ENCODE results near the gene SH3D21. TPM values are rescaled to one million over a fixed set of nuclear protein-coding genes. Genes with fewer than 3 reads are reported as not detected.

Gene SH3D21
- total and polyA plus RNA-seq, 2 donors = 1.8 to 3.5 TPM

DNA sequence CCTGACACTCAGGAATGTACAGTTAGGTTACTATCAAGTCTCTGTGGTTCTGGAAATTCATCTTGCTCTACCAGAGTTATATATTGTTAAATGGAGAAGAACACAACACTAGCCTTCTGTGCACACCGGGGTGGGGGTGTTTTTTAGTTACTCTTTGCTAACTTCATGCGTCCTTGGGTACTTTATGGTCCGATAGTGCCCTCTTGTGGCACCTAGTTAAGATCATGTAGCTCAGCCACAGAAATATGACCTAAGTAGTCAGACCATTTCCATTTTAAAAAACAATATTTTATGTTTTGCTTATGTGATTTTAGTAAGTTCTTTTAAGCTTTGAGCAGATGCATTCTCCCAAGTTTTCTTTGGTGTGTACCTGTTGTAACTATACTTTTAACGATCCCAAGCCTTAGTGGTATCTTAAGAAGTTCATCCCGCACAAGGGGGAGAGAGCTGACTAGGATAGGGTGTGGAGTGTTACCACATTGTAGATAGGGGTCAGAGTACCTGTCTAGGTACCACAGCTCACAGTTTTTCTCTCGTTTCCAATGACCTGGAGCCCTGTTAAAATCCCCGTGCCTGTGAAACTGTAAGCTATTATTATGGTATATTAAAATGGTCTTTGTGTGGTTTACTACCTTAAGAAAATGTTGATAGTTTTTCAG, 20.6 kb upstream of the SH3D21 start:
- H3K4me1 ChIP-seq (ENCODE audit: insufficient read depth) = no peaks in the 10 kb centered on the region
- H3K36me3 ChIP-seq (ENCODE audit: insufficient read depth) = peaks cover 12% of the 10 kb centered on the region
- H3K27ac ChIP-seq (ENCODE audit: low read depth) = no peak overlapping the region
- peak; percentile 55 for DNase-seq (ENCODE audit: extremely low spot score)
- H3K4me3 ChIP-seq (ENCODE audit: low read depth, low read length) = no peak overlapping the region
- 48% methylated on average over 7 of the region's 7 CpGs for WGBS

DNA sequence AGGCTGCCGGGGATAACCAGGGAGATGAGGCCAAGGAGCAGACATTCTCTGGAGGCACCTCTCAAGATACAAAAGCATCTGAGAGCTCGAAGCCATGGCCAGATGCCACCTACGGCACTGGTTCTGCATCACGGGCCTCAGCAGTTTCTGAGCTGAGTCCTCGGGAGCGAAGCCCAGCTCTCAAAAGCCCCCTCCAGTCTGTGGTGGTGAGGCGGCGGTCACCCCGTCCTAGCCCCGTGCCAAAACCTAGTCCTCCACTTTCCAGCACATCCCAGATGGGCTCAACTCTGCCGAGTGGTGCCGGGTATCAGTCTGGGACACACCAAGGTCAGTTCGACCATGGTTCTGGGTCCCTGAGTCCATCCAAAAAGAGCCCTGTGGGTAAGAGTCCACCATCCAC, 19.4 kb upstream of the SH3D21 start:
- DNase-seq (ENCODE audit: extremely low spot score) = no peak
- WGBS = 95% methylated on average over 13 of the region's 13 CpGs
- no peak overlapping the region for H3K27ac ChIP-seq (ENCODE audit: low read depth)
- peaks cover 17% of the 10 kb centered on the region for H3K36me3 ChIP-seq (ENCODE audit: insufficient read depth)
- no peaks in the 10 kb centered on the region for H3K4me1 ChIP-seq (ENCODE audit: insufficient read depth)
- no peak overlapping the region for H3K4me3 ChIP-seq (ENCODE audit: low read depth, low read length)

DNA sequence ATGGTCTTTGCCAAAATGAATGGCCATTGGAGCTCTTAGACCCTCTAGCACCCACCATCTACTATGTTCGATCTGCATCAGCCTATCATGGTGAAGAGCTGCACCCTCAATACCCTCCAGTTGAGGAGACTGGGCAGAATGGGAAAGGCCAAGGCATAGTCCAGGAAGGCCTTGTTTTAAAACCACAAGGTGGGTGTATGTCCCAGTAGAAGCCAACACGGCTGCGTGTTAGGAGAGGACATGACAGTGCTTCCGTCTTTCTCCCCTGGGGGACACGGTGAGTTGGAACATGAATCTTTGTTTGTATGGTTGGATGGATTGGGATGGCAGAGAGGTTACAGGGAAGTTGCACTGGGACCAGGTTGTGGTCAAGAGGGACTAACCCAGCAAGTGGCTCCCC, 18.6 kb upstream of the SH3D21 start:
- Histone ChIP-seq H3K4me1 (ENCODE audit: insufficient read depth) (no peaks in the 10 kb centered on the region), H3K27ac (ENCODE audit: low read depth) (no peak overlapping the region), H3K4me3 (ENCODE audit: low read depth, low read length) (no peak overlapping the region), H3K36me3 (ENCODE audit: insufficient read depth) (peaks cover 18% of the 10 kb centered on the region)
- 89% methylated on average over 5 of the region's 5 CpGs for WGBS
- no peak for DNase-seq (ENCODE audit: extremely low spot score)

DNA sequence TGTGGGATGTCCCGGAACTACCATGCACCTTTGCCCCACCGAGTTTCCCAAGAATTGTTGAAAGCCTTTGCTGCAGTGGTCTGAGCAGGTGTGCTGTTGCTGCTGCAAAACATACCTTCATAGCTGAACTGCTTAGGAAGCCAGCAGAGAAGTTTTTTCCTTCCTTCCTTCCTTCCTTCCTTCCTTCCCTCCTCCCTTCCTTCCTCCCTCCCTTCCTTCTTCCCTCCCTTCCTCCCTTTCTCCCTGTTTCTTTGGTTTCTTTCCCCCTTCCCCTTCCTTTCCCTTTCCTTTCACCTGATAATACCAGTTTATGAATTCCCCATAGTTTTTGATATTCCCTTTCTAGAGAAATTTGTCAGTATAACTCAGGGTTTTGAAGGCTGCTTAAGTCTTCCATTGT, 10.8 kb upstream of the SH3D21 start:
- Histone ChIP-seq H3K36me3 (ENCODE audit: insufficient read depth) (peaks cover 14% of the 10 kb centered on the region), H3K4me1 (ENCODE audit: insufficient read depth) (no peaks in the 10 kb centered on the region), H3K27ac (ENCODE audit: low read depth) (no peak overlapping the region), H3K4me3 (ENCODE audit: low read depth, low read length) (no peak overlapping the region)
- WGBS = 75% methylated on average over 2 of the region's 2 CpGs
- DNase-seq (ENCODE audit: extremely low spot score) = no peak

DNA sequence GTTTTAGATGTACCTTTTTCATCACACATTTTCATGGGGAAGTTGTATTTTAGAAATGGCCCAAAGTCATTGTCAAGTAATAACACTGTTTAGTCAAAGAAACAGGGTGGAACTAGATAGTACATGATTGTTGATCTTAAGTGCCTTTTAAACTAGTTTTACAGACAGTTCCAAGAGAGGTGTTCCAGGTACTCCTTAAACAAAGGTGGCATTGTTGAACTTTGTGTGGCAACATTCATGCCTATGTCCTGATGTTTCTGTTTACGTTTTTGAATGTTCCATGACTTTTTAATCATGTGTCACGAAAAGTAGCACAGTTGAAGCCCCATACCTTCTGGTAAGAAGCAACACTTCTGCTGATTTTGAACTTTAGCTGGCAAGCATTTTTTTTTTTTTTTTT, 9.1 kb upstream of the SH3D21 start:
- Histone ChIP-seq H3K36me3 (ENCODE audit: insufficient read depth) (peaks cover 14% of the 10 kb centered on the region), H3K4me1 (ENCODE audit: insufficient read depth) (no peaks in the 10 kb centered on the region), H3K27ac (ENCODE audit: low read depth) (no peak overlapping the region), H3K4me3 (ENCODE audit: low read depth, low read length) (no peak overlapping the region)
- no peak for DNase-seq (ENCODE audit: extremely low spot score)
- WGBS = 88% methylated on average over 2 of the region's 2 CpGs

DNA sequence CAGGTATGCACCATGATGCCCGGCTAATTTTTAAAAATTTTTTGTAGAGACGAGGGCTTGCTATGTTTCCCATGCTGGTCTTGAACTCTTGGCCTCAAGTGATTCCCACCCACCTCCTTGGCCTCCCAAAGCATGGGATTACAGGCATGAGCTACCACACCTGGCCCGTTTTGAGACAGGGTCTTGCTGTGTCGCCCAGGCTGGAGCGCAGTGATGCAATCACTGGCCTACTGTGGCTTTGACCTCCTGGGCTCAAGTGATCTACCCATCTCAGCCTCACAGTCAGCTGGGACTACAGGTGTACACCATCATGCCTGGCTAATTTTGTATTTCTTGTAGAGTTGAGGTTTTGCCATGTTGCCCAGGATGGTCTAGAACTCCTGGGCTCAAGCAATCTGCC, 7.5 kb upstream of the SH3D21 start:
- DNase-seq (ENCODE audit: extremely low spot score) = no peak
- Histone ChIP-seq H3K4me3 (ENCODE audit: low read depth, low read length) (no peak overlapping the region), H3K36me3 (ENCODE audit: insufficient read depth) (peaks cover 12% of the 10 kb centered on the region), H3K27ac (ENCODE audit: low read depth) (no peak overlapping the region), H3K4me1 (ENCODE audit: insufficient read depth) (no peaks in the 10 kb centered on the region)
- WGBS = 92% methylated on average over 5 of the region's 5 CpGs

DNA sequence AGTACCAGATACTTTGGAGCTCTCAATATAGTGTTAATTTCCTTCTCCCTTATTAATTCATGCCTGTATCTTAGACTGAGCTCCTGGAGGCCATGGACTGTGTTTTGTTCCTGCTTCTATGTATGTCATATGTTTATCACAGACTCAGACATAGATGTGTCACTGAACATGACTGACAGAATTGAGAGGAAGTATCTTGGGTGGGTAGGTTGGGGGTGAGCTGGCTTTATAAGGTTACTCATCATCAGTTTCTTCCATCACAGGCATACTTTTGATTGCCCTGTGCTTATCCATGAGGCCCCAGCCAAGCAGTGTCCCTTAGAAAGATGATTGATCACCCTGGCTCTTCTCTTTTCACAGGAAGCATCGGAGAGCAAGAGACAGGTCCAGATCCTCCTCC, 5.6 kb upstream of the SH3D21 start:
- H3K4me1 ChIP-seq (ENCODE audit: insufficient read depth) = no peaks in the 10 kb centered on the region
- peak overlapping the region; percentile 34 for H3K27ac ChIP-seq (ENCODE audit: low read depth)
- no peak for DNase-seq (ENCODE audit: extremely low spot score)
- WGBS = 93% methylated on average over 1 of the region's 1 CpG
- no peak overlapping the region for H3K4me3 ChIP-seq (ENCODE audit: low read depth, low read length)
- peaks cover 9% of the 10 kb centered on the region for H3K36me3 ChIP-seq (ENCODE audit: insufficient read depth)

DNA sequence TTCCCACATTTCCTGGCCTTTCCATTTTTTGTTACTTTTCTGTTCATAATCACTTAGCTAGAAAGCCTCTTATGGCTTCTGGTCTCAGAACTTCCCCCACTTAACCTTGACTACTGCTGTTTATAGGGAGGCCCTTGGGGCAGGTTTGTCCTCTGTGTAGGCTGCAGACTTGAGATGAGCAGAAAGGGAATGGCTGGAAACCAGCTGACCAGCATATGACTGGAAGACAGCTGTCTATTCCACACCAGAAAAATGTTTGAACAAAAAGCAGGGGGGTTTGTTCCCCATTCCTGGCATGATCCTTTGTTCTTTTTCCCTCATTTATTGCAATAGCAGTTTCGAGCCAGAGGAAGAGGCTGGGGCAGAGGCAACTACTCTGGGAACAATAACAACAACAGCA, 4.9 kb upstream of the SH3D21 start:
- no peak overlapping the region for H3K4me3 ChIP-seq (ENCODE audit: low read depth, low read length)
- no peak for DNase-seq (ENCODE audit: extremely low spot score)
- H3K27ac ChIP-seq (ENCODE audit: low read depth) = no peak overlapping the region
- WGBS = 87% methylated on average over 1 of the region's 1 CpG
- H3K36me3 ChIP-seq (ENCODE audit: insufficient read depth) = peaks cover 9% of the 10 kb centered on the region
- H3K4me1 ChIP-seq (ENCODE audit: insufficient read depth) = no peaks in the 10 kb centered on the region

DNA sequence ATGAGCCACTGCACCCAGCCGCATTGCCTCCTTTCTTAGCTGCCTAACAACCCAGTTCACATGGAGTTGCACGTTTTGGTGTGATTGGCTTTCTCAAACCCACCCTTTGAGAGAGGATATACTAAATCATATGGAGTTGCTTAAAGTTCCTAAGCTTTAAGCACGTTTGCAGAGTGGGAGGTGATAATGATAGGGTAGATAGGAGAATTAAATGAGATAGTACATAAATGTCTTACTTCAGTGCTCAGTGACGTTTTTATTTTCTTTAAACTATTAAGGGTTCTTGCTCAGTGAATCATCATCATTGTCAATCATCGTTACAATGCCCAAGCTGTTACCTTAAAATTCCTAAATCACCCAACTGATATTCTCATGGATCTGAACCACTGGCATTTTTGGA, 2.9 kb upstream of the SH3D21 start:
- DNase-seq (ENCODE audit: extremely low spot score) = no peak
- WGBS = 70% methylated on average over 5 of the region's 5 CpGs
- peaks cover 5% of the 10 kb centered on the region for H3K36me3 ChIP-seq (ENCODE audit: insufficient read depth)

DNA sequence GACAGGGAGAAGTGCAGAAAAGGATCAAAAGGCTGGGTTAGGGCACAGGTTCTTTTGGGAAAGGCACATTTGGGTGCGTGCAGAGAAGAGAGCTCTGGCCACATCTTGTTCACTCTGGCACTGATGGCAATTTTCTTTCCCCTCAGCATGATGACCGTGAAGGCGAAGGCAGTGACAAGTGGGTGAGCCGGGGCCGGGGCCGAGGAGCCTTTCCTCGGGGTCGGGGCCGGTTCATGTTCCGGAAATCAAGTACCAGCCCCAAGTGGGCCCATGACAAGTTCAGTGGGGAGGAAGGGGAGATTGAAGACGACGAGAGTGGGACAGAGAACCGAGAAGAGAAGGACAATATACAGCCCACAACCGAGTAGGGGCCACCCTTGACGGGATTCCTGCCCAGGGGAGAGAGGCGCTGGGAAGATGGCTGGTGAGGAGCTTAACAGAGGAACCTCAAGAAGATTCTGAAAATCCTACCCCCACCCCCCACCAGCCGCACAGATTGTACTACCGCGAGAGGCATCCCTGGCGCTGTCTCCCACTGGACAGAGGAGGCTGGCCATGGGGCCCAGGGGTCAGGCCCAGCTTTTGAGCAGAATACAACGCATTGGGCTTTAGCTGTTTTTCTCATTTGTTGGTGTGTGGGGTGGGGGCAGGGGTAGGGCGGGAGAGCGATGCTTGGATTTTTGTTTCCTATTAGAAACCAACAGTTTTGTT, 2.4 kb upstream of the SH3D21 start:
- no peaks in the 10 kb centered on the region for H3K4me1 ChIP-seq (ENCODE audit: insufficient read depth)
- H3K36me3 ChIP-seq (ENCODE audit: insufficient read depth) = peaks cover 5% of the 10 kb centered on the region
- H3K4me3 ChIP-seq (ENCODE audit: low read depth, low read length) = no peak overlapping the region
- WGBS = 90% methylated on average over 23 of the region's 23 CpGs
- no peak for DNase-seq (ENCODE audit: extremely low spot score)
- no peak overlapping the region for H3K27ac ChIP-seq (ENCODE audit: low read depth)

More for the DNA sequence above, 2.9 kb upstream of the SH3D21 start:
- Histone ChIP-seq H3K27ac (ENCODE audit: low read depth) (no peak overlapping the region), H3K4me3 (ENCODE audit: low read depth, low read length) (no peak overlapping the region), H3K4me1 (ENCODE audit: insufficient read depth) (no peaks in the 10 kb centered on the region)

DNA sequence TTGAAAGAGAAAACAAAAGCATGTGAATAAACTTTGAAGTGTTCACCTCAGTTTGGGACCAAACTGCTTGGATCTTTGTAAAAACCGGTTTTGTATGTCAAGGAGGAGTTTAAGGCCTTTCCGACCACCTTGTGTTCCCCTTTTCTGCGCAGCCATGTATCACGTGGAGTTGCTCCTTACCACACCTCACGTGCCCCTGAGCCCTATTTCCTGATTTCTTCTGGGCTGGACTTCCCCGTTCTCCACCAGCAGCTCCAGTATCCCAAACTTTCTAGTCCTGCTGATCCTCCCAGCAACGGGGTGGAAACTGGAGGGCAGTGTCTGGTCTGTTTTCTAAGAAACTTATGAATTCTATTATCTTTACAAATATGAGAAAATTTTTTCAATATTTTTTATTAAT, 1.6 kb upstream of the SH3D21 start:
- Histone ChIP-seq H3K36me3 (ENCODE audit: insufficient read depth) (peaks cover 5% of the 10 kb centered on the region), H3K4me1 (ENCODE audit: insufficient read depth) (no peaks in the 10 kb centered on the region), H3K27ac (ENCODE audit: low read depth) (no peak overlapping the region), H3K4me3 (ENCODE audit: low read depth, low read length) (no peak overlapping the region)
- WGBS = 78% methylated on average over 7 of the region's 7 CpGs
- no peak for DNase-seq (ENCODE audit: extremely low spot score)

DNA sequence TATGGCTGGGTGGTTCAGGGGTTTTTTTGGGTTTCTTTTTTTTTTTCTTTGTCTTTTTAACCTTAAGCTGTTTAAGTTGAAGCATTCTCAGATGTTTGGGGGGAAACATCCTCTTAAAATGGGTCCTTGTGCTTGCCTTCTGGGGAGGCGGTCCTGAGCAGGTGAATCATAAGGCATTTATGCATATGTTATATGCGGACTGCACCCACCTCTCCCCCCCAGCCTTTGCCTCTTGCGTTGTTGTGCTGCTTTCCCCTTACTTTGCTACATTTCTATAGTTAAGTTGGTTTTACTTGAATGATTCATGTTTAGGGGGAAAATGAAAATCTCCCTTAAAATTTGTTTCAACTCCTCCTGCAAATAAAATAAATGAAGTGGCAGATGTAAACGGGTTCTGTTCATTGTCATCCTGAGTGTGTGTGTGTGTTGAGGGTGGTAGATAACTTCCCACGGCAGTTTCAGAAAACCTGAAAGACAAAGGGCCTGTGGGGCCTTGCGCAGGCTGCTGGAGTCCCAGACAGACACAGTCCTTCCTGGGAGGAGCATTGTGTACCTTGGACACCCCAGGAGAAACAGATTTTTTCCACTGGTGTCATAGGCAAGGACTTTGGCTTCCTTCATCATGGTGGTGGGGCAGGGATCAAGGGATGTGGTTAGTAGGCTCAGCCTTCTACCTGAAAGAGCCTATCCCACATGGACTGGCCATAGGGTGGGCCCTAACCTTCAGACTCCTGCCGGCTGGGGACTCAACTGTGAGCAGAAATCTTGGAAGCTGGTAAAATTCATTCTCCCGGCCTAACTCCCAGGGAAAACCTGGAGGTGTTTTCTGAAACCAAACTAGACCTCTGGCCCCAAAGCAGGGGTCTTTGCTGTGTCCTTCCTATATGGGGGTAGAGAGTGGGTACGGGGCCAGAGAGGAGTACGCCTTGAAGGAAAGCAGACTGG, 926 bp upstream of the SH3D21 start:
- H3K4me1 ChIP-seq (ENCODE audit: insufficient read depth) = no peaks in the 10 kb centered on the region
- 80% methylated on average over 10 of the region's 10 CpGs for WGBS
- H3K4me3 ChIP-seq (ENCODE audit: low read depth, low read length) = no peak overlapping the region
- DNase-seq (ENCODE audit: extremely low spot score) = no peak
- H3K27ac ChIP-seq (ENCODE audit: low read depth) = no peak overlapping the region
- H3K36me3 ChIP-seq (ENCODE audit: insufficient read depth) = peaks cover 5% of the 10 kb centered on the region

DNA sequence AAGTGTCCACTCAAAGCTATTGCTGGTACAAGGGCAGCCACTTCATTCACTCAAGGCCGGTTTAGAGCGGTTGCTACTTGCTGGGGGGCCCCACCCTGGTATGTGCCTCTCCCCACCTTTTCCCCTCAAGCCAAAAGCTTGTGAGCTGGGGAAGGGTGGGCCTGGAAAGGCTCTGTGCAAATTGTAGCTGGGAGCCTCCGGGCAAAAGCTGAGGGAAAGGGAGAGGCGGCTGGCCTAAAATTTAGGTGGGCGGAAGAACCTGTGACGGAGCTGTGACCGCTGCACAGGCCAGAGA, 306 bp upstream of the SH3D21 start:
- H3K36me3 ChIP-seq (ENCODE audit: insufficient read depth) = peaks cover 5% of the 10 kb centered on the region
- no peak overlapping the region for H3K27ac ChIP-seq (ENCODE audit: low read depth)
- no peak for DNase-seq (ENCODE audit: extremely low spot score)
- no peaks in the 10 kb centered on the region for H3K4me1 ChIP-seq (ENCODE audit: insufficient read depth)
- no peak overlapping the region for H3K4me3 ChIP-seq (ENCODE audit: low read depth, low read length)
- WGBS = 58% methylated on average over 7 of the region's 7 CpGs

All from urinary bladder (tissue), 4 donors.